CD4-positive, alpha-beta T cell treated with Interleukin-21 for 1 hour (primary cell): ENCODE measurements around the gene SSRP1.
"Not testable (repeated sequence)": the region's sequence is repeated elsewhere in the genome, so short reads cannot be mapped to it uniquely, and the experiment has no call there.

Experiments
- DNase-seq: peaks from one replicate; pipeline ENCODE4 v3.0.0-alpha.2; 2020

Gene SSRP1

DNA sequence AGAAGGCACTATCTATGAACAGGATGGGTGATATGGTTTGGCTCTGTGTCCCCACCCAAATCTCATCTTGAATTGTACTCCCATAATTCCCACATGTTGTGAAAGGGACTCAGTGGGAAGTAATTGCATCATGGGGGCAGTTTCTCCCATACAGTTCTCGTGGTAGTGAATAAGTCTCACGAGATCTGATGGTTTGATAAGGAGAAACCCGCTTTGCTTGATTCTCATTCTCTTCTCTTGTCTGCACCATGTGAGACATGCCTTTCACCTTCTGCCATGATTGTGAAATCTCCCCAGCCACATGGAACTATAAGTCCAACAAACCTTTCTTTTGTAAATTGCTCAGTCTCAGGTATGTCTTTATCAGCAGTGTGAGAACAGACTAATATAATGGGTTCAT is 39.5 kb downstream of the SSRP1 start:
- not testable (repeated sequence) for DNase-seq

DNA sequence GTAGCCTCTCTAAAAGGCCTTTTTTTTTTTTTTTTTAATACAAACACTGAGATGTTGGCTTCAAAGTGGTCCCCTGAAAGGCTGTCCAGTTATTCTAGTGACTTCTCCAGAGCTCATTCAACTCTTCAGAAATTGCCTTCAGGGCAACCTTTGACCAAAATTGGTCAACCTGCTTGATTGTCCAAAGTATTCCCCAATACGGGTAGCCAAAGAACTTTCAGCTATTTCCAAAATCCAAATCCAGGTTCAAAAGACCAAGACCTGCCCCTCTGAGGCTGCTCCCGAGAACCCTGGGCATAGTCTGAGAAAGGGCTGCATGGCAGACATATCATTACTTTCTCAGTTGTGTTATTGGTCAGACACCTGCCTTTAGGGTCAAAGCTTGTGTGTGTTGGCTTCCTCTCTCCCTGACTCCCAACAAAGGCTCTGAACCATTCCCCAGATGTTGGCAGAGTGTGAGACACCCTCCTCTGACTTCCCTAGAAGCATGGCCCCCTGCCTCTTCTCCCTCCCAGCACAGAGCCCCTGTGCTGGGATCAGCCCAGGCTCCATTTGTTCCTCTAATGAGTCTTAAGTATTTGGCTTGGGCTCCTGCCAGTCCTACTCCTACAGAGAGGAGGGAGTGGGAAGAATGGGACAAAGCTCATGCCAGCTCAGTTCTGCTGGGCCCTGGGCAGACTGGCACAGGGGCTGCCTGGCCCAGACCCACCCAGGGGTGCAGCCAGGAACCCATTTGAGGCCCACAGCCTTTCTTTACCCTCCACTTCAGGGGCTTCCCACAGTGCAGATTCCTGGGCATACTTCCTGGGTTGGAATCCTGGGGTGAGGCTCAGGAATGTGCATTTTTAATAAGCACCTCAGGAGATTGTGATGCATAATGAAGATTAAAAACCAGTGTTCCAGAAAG is 41.2 kb downstream of the SSRP1 start:
- DNase-seq, result no peak

DNA sequence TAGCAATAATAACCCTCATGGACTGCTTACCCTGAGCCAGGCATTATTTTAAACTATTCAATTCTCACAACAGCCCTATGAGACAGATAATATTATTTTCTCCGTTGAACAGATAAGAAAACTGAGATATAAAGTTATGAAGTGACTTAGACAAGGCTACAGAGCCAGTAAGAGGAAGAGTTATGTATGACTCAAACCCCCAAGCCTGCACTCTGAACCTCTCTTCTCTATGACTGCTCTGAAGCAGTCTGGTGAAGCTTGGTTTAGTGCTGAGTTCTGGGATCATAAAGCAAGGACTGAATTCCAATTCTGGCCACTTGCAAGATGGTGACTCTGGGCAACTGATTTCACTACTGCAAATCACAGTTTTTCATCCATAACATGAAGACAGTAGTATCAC is 45.4 kb downstream of the SSRP1 start:
- no peak for DNase-seq

DNA sequence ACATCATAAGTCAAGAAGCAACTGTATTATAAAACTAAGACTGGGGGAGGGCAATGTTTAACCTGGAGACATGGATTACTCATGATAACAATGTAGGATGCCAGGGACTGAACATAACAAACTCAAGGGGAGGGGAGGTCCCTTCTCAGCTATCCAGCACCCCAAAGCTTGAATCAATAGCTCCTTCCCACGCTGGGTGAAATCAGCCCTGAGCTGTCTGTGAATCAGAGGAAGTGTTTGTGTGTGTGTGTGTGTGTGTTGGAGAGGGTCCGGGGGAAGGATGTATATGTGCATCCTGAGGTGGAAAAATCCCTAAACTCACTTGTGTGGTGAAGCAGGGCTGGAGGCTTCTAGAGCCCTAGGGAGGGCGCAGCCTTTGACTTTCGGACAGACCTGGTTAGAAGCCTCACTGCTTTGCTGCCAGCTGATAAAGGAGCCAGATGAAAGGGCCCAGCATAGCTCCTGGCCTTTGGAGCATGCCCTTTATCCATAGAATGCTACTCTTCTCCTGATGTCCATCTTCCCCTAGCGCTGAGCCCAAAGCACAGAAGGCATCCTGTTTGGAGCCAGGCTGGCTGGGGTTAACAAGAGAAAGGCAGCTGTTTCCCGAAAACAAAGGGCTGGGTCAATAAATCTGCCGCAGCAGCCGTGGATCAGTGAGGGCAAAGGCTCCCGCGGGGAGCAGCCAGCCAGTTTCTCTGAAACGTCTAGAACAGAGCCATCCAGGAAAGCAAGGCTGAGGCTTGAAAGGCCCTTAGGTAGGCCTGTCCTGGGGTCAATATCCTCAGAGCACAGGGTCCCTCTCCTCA is 46.7 kb downstream of the SSRP1 start:
- DNase-seq, result no peak

DNA sequence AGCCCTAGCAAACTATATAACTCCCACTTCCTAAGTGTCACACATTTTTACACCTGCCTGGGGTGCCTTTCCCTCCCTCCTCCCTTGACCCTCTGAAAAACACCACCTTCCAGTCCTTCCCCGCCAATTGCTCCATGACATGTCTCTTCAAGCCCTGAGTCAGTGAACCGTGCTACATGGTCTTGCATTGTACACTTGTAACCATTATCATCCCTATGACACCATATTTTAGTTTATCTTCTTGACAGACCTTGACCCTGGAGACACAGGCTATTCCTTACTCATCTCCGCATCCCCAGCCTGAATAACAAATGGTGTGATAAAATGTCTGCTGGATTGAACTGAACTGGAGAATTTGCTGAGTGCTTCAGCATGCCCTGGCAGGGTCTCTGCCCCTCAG is 47.8 kb downstream of the SSRP1 start:
- DNase-seq, result no peak

DNA sequence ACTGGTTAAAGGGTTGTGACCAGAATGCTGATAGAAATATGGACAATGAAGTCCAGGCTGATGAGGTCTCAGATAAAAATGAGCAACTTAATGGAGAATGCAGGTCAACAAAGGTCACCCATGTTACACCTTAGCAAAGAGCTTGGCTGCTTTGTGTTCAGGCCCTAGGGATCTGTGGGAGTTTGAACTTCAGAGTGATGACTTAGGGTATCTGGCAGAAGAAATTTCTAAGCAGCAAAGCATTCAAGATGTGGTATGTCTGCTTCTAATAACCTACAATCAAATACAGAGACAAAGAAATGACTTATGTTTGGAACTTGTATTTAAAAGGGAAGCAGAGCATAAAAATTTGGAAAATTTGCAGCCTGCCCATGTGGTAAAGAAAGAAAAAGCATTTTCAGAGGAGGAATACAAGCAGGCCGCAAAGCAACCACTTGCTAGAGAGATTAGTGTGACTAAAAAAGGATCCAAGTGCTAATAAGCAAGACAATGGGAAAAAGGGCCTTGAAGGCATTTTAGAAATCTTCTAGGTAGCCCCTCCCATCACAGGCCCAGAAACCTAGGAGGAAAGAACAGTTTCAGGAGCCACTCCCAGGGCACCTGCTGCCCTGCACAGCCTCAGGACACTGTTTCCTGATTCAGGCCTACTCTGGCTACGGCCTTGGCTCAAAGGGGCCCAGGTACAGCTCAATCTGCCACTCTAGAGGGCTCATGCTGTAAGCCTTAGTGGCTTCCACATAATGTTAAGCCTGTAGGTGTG is 52.3 kb downstream of the SSRP1 start:
- no peak for DNase-seq

DNA sequence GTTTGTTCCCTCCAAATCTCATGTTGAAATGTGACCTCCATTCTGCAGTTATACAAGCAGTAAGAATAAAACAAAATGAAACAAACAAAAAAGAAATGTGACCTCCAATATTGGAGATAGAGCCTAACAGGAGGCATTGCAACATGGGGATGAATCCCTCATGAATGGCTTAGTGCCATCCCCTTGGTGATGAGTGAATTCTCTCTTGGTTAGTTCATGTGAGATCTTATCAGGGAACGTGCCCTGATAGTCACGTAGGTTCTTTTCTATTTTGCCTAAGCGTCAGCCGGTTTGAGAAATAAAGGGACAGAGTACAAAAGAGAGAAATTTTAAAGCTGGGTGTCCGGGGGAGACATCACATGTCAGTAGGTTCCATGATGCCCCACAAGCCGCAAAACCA is 54.1 kb downstream of the SSRP1 start:
- DNase-seq, result not testable (repeated sequence)

DNA sequence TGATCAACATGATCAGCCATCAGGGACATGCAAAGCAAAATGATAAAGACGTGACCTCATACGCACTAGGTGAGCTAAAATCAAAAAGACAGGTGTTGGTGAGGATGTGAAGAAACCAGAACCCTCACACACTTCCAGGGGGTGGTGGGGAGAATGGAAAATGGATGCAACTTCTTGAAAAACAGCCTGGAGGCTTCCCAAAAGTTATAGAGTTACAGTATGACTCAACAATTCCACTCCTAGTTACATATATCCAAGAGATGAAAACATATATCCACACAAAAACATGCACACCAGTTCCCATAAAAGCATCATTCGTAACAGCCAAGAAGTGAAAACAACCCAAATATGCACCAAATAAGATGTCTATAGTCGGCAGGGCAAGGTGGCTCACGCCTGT is 56.6 kb downstream of the SSRP1 start:
- no peak for DNase-seq

DNA sequence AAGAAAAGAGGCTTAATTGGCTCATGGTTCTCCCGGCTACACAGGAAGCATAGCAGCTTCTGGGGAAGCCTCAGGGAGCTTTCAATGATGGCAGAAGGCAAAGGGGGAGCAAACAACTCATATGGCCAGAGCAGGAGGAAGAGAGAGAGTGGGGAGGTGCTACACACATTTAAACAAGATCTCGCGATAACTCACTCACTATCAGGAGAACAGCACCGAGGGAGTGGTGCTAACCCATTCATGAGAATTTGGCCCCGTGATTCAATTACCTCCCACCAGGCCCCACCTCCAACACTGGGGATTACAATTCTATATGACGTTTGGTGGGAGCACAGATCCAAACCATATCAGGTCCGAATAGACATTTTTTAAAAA is 57.0 kb downstream of the SSRP1 start:
- no peak for DNase-seq

DNA sequence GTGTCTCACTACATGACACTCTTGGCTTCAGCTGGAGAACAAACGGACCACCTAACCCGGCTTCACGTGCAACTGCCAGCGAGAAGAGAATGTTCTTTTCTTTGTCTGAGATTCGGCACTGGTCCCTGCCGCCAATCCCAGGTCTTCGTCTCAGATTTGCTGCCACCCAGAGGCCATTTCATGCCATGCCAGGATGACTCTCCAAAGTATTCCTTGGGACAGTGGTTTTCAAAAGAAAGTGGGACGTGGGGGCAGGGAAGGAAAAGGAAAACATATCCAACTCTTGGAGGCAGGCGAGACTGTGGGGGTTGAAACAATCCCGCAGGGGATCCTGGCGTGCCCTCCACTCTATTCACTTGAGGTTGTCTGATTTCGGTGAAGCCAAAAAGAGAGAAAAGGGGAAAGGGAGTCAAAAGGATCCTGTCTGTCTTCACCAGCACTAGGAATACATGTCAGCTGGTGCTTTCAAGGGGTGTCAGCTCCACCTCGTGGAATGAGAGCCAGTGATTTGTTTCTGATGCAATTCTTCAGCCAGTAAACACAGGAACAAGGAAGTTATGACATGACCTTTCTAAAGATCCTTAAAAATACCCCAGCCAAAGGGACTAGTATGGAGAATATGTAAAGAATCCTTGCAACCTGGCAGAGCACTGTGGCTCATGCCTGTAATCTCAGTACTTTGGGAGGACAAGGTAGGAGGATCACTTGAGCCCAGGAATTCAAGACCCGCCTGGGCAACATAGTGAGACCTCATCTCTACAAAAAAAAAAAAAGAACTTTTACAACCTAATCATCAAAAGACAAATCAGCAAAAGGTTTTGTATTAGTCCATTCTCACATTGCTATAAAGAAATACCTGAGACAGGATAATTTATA is 57.6 kb downstream of the SSRP1 start:
- DNase-seq, result peak; percentile 10

DNA sequence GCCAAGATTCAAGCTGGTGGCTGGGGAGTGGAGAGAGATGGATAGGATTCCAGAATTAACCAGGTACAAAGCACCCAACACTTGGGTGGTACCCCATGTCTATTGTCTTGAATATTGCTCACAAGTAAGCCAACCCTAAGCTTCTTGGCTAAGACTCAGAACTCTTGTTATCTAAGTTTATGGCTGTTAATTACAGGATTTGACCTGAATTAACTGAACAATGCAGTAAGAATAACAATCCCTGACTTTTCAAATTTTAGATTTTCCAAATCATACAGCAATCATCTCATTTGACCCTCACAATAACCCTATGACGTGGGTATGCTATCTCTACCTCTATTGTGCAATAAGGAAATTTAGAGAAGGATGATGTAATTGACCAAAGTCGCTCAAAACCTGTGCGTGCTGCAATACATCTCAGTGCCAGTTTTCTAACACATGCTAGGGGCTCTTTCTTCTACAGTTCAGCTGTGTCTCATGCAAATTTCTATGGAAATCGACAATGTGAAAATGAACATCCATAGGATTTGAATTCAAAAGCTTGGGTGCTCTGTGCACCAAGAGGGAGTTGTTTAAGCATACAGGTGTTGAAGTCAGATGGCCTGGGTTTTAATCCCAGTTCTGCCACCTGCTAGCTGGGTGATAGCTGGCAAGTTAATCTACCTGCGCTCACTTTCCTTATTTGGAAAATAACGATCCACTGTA is 58.6 kb downstream of the SSRP1 start:
- no peak for DNase-seq

DNA sequence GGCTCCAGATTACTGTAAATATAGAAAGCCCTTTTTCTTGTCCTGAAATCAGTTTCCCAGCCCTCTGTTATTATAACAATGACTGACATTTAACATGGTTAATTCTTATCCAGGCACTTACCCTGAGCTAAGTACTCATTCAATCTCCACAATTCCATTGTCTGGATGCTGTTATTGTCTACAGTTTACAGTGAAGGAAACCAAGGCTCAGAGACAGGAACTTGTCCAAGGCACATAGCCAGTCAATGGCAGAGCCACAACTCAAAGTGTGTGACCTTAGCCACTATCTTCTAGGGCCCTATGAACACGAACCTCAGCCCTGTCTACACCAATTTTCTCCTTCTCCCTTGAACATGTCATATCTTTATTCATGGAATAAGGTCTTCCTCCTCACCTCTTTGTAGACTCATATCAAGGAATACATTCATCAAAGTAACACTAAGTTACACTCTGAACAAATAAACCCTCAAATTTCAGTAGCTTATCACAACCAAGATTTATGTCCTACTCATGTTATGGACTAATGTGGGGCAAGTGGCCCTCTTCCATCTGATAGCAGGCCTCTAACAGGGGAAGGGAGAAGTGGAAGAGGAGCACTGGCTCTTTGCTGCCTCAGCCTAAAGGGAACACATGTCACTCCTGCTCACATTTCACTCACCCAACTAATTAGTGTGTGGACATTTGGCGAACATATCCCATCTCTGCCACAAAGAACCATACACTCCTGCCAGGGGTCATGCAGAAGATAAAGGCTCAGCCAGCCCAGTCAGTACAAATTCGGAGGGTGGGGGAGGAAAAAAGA is 59.3 kb downstream of the SSRP1 start:
- no peak for DNase-seq
